GM18873 (cell line): Measurements from ENCODE around the gene AKR1B15.

Experiments
- ATAC-seq: cut with Tn5 transposase; IDR thresholded peaks from one replicate; pipeline ENCODE4 v1.9.1; 2021; ENCODE audit warnings: mild to moderate bottlenecking, moderate library complexity, moderate number of reproducible peaks; ENCODE audit not compliant: unreplicated experiment, low FRiP score

Gene AKR1B15

GRCh38 chr7:134611611-134612151 is 62.8 kb downstream of the AKR1B15 start:
- ATAC-seq: no peak

GRCh38 chr7:134612197-134612596 is 63.3 kb downstream of the AKR1B15 start:
- ATAC-seq: no peak

DNA sequence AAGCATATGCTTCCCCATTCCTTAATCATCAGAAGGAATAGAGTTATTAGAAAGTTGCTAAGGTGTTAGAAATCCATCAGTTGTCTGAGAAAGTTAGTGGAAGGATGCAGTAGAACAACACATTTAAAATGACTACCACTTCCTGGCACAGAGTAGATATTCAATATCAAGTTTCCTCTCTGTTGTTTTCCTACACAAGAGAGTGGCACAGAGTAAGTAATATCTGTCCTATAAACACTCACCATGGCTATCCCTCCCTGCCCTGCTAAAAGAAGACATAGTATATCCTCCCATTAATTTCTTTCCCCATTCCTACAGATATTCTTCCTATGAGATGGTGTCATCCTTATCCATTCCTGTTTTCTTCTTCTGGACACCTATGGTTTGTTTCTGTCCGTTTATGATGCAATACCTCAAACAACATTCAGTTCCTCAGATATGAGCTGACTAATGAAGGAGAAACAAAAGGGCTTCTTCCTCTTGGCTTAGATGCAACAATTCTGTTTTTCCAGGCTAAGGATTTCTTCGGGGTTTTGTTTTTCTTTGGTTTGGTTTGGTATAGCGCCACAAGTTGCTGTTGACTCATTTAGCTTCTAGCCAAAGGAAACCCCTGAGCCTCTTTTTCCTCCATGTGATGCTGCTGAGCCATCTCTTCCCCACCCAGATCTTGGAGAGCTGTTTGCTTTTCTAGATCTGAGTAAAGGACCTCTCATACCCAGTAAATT is 64.9 kb downstream of the AKR1B15 start:
- no peak for ATAC-seq

DNA sequence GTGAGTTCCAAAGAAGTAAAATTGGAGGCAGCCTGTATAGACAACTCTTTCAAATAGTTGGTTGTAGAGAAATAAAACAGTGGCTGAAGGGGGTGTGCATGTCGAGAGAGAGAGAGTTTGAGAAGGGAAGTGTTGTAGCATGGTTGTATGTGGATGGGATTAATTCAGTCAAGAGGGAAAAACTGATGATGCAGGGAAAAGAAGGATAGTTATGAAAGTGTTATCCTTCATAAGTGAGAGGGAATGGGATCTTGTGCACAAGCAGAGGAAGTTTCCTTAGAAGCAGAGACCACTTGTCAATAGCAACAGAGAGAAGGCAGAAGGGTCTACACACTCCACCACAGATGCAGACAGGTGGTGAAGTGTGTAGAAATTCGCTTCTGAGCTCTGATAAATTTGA is 67.7 kb downstream of the AKR1B15 start:
- no peak for ATAC-seq

DNA sequence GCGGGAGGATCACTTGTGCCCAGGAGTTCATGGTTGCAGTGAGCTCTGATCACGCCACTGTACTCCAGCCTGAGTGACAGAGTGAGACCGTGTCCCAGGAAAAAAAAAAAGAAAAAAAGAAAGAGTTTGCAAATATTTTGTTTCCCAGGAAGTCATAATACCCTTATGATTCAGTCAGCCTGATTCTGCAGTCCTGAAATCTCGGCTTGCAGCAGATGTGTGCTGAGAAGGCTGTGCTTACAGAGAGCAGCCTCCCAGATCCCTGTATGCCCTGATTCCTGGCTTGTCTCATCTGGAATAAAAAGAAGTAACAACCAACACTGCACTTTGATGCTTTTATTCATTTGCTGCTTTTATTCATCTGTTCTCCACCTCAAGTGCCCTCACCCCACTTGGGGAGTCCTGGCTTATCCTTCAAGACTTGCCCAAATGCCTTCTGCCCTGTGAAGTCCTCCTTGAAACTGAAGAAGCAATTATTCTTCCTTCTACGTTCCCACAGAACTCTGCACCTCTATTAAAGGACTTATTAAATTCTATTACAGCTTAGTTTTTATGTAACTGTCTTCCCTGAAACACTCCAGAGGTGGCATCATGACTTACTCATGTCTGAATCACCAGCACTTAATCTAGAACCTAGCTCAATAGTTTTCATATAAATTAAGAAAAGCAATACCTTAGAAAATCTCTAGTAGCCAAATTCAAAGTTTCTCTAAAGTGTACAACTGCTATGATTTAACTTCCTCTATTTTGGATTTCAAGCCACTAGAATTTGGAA is 70.0 kb downstream of the AKR1B15 start:
- no peak for ATAC-seq

- no peak for ATAC-seq
Measured at GRCh38 chr7:134619627-134620331, 70.9 kb downstream of the AKR1B15 start.

DNA sequence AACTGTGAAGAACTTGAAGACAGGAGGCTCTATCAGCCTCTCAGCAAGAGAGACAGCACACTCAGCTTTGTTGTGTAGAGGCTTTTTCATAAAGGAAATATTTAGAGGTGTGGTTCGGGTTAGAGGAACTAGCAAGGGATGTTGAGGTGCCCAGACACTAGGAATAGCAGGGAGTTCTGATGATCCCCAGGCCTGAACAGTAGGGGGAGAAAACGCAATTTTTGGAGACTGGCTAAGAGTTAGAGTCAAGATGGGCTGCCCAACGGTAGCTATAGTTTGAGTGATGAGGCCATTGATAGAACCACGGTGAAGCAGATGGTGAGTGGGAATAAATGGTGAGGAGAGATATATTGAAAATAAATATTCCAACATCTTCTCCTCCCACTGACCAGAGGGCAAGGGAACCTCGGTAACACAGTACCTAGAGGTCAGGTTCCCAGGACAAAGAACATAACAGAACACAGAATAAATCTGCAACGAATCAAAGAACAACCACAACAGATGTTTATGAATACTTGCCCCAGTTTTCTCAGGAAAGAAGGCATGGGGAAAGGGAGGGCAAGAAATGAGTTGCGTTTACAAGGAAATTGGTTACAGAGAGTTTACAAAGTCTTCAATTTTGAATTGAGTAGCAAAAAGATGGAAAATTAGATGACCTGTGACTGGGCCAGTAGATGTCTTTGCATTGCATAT is 73.5 kb downstream of the AKR1B15 start:
- ATAC-seq: no peak

DNA sequence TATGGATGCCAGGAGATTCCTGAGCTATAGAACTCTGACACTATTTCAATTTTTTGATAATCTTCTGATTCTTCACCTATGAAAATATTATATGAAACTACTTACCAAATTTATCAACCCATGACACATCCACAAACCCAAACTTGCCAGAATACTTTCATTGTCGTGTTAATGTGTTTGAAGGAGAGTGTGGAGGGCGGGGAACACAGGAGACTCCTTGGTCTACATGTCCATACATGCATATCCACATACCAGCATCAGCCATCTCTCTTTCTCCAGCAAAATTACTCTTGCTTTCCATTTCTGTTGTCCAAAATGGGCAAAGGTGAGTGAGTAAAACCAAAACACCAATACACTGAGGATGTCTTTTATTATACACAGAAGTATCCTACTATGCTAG is 74.3 kb downstream of the AKR1B15 start:
- no peak for ATAC-seq

DNA sequence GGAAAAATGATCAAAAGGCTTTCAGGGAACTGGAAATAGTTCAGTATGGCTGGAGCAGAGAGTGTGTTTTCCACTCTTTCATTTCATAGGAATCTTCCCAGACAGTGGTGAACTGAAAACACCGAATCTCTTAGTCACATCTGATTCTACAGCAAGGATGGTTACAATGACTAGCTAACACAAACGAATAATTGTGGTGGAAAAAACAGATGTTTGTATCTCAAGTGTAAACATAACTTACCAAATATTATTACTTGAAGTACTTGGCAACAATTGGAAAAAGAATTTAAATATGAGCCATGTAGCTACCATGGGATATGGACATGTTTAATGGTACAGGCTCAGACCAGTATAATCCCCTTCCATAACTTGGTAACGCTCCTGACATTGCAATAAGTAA is 76.6 kb downstream of the AKR1B15 start:
- no peak for ATAC-seq

DNA sequence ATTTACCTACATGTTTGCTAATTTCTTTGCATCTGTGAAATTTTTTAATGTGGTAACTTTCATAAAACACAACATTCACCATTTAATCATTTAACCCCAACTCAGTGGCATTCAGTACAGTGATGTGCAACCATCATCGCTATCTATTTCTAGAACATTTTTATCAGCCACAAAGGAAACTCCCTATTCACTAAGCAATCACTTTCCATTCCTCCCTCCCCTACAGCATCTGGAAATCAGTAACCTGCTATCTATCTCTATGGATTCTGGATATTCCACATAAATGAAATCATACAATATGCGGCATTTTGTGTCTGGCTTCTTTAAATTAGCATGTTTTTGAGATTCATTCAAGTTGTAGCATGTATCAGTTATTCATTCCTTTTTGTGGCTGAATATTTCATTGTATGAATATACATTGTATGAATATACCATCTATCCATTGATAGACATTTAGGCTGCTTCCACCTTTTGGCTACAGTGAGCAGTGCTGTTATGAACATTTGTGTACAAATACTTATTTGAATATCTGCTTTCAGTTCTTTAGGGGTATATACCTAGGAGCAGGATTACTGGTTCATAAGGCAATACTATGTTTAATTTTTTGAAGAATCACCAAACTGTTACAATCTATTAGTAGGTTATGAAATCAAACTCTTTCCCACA is 78.3 kb downstream of the AKR1B15 start:
- no peak for ATAC-seq

GRCh38 chr7:134627775-134628153 is 78.9 kb downstream of the AKR1B15 start:
- ATAC-seq: no peak

DNA sequence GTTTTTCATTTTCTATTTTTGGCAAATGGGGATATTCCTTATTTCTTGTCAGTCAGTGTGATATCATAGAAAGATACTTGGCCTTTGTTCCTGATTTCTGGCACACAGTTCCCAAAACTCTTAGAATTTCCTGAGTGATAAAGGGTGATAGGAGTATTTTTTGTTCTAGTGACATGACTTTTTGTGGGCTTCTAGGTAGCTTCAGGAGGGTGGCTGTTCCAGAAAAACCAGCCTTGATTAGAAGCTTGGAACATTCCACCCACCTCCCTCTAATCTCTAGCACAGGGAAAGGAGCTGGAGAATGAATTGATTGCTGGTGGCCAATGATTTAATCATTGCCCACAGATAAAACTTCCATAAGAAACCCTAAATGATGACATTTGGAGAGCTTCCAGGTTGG is 80.5 kb downstream of the AKR1B15 start:
- no peak for ATAC-seq
